ENCODE measurements around the gene NHLRC4. TPM values are rescaled to one million over a fixed set of nuclear protein-coding genes. Genes with fewer than 3 reads are reported as not detected.
A peak's percentile ranks its signal among the peaks of the same experiment; 100 is the strongest.

NHLRC4 gene
- total and polyA plus RNA-seq, 2 of the 8 experiments (the other 6 are each of a cell fraction or from before 2014, with no cell fraction given) = 0.60 to 0.76 TPM

GRCh38 chr16:549544-550263, 17.1 kb upstream of the NHLRC4 start (continued):
- no peak for TF ChIP-seq CHD7 (IDR thresholded peaks at IDR 0.05; ENCODE audit: insufficient replicate concordance, low read length)
- peak; percentile 59; the same call in 1 of the 2 replicates for TF ChIP-seq EGR1 (IDR thresholded peaks at IDR 0.05; ENCODE audit: borderline replicate concordance, low read depth, low read length)
- no peak for TF ChIP-seq SIX5 (IDR thresholded peaks at IDR 0.05; ENCODE audit: low read depth, low read length)
- no peak for TF ChIP-seq NRF1 (IDR thresholded peaks at IDR 0.05; ENCODE audit: low read depth, low read length)
- TF ChIP-seq TEAD4 (IDR thresholded peaks at IDR 0.05; ENCODE audit: low read depth, low read length) = no peak
- TF ChIP-seq CHD1 (IDR thresholded peaks at IDR 0.05; ENCODE audit: low read depth, low read length) = no peak
- no peak for TF ChIP-seq JUND (IDR thresholded peaks at IDR 0.05; ENCODE audit: low read length)
- TF ChIP-seq SRF (IDR thresholded peaks at IDR 0.05; ENCODE audit: low read depth, low read length) = no peak
- TF ChIP-seq ZNF274 (IDR thresholded peaks at IDR 0.05; ENCODE audit: borderline replicate concordance, extremely low read depth, low read length) = no peak
- TF ChIP-seq POLR2AphosphoS5 (IDR thresholded peaks at IDR 0.05; ENCODE audit: low read depth, low read length) = no peak
- TF ChIP-seq KDM5A (IDR thresholded peaks at IDR 0.05; ENCODE audit: low read length) = no peak
- no peak for TF ChIP-seq RFX5 (IDR thresholded peaks at IDR 0.05; ENCODE audit: borderline replicate concordance, low read depth, low read length)

Data from H1 (cell line).